Measurements from ENCODE around the gene MLLT10. TPM values are rescaled to one million over a fixed set of nuclear protein-coding genes. Genes with fewer than 3 reads are reported as not detected.

MLLT10 gene
- total and polyA plus RNA-seq, 9 donors, result 23.6 to 55.1 (median 36.8) TPM

DNA sequence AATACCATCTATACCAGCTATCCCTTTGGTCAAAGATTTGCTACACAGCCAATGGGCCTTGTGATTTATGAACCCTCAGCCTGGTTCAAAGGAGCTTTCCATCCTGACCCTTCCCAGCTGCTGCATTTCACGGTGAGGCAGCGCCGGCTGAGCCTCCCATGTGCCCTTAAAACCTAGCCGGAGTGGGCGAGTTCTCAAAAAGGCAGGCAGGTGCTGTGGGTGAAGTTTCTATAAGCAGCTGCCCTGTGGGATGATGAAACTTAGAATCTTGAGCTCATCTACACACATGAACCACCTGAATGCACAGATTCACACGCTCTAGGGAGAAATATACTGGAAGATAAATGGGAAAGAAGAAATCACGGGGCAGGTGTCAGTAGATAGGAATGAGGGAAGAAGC lies 224.7 kb downstream of the MLLT10 start:
- H3K36me3 ChIP-seq, result no peaks in the 10 kb centered on the region
- no peak for TF ChIP-seq EP300 (IDR thresholded peaks at IDR 0.05)
- TF ChIP-seq POLR2A (IDR thresholded peaks at IDR 0.05), result no peak
- TF ChIP-seq, protein P1, sequence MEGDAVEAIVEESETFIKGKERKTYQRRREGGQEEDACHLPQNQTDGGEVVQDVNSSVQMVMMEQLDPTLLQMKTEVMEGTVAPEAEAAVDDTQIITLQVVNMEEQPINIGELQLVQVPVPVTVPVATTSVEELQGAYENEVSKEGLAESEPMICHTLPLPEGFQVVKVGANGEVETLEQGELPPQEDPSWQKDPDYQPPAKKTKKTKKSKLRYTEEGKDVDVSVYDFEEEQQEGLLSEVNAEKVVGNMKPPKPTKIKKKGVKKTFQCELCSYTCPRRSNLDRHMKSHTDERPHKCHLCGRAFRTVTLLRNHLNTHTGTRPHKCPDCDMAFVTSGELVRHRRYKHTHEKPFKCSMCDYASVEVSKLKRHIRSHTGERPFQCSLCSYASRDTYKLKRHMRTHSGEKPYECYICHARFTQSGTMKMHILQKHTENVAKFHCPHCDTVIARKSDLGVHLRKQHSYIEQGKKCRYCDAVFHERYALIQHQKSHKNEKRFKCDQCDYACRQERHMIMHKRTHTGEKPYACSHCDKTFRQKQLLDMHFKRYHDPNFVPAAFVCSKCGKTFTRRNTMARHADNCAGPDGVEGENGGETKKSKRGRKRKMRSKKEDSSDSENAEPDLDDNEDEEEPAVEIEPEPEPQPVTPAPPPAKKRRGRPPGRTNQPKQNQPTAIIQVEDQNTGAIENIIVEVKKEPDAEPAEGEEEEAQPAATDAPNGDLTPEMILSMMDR (IDR thresholded peaks at IDR 0.05), result no peak

DNA sequence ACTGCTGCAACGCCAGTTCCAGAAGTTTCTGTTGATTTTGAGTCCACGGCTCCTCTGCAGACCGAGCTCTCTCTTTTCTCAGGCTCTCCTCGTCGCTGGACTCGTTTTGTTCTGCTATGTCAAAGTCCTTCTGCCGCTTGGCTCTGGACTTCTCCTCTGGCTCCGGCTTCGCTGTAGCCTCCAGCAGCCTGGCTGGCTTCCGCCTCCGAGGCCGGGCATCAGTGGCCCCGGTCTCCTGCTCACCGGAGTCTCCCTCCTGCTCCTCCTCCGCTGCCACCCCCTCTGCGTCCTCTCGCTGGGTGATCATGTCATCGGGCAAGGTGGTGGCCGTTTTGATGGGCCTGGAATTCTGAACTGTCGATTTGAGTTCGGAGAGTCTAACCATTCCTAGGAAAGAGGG lies 225.2 kb downstream of the MLLT10 start:
- Histone ChIP-seq H3K4me3 (no peak overlapping the region), H3K9me3 (no peaks in the 10 kb centered on the region), H3K27ac (no peak overlapping the region), H3K4me1 (ENCODE audit: insufficient read depth) (peaks cover 8% of the 10 kb centered on the region), H3K36me3 (no peaks in the 10 kb centered on the region), H3K27me3 (no peaks in the 10 kb centered on the region)
- TF ChIP-seq, protein P1 (IDR thresholded peaks at IDR 0.05), result no peak
- TF ChIP-seq POLR2A (IDR thresholded peaks at IDR 0.05) (no peak), EP300 (IDR thresholded peaks at IDR 0.05) (no peak)
- no peak for DNase-seq
- WGBS, 3 donors, result 92 to 97% (median 96%) methylated on average over 21 of the region's 21 CpGs
- intact Hi-C loops (cut with DNase I), result no loop called here

More for the DNA sequence above, 224.7 kb downstream of the MLLT10 start:
- intact Hi-C loops (cut with DNase I), result no loop called here
- H3K27me3 ChIP-seq, result no peaks in the 10 kb centered on the region
- WGBS, 3 donors, result 91 to 95% (median 95%) methylated on average over 7 of the region's 7 CpGs
- DNase-seq, result no peak
- no peaks in the 10 kb centered on the region for H3K9me3 ChIP-seq
- peaks cover 8% of the 10 kb centered on the region for H3K4me1 ChIP-seq (ENCODE audit: insufficient read depth)
- H3K27ac ChIP-seq, result no peak overlapping the region
- H3K4me3 ChIP-seq, result no peak overlapping the region

DNA sequence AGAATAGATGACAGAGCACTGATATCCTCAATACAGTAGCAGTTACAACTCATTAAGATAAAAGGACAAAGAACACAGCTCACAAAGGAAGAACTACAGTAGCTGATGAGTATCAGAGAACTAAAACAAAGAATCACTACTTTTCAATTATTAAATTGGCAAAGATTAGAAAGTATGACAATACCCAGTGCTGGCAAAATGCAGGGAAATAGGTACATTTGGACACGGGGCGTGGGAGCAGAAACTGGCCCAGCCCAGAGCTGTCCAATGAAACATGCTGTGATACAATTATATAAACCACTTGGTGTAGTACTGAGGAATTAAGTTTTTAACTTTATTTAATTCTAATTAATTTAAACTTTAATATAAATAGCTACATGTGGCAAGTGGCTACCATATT lies 226.3 kb downstream of the MLLT10 start:
- WGBS, 3 donors, result 97 to 99% (median 99%) methylated on average over 2 of the region's 2 CpGs
- no peaks in the 10 kb centered on the region for H3K36me3 ChIP-seq
- no peaks in the 10 kb centered on the region for H3K27me3 ChIP-seq
- TF ChIP-seq, protein P1 (IDR thresholded peaks at IDR 0.05), result no peak
- no peak for TF ChIP-seq POLR2A (IDR thresholded peaks at IDR 0.05)
- no peak for TF ChIP-seq EP300 (IDR thresholded peaks at IDR 0.05)
- no peak for DNase-seq
- no peaks in the 10 kb centered on the region for H3K9me3 ChIP-seq
- H3K4me1 ChIP-seq (ENCODE audit: insufficient read depth), result peaks cover 8% of the 10 kb centered on the region
- no peak overlapping the region for H3K27ac ChIP-seq
- intact Hi-C loops (cut with DNase I), result no loop called here
- H3K4me3 ChIP-seq, result no peak overlapping the region

DNA sequence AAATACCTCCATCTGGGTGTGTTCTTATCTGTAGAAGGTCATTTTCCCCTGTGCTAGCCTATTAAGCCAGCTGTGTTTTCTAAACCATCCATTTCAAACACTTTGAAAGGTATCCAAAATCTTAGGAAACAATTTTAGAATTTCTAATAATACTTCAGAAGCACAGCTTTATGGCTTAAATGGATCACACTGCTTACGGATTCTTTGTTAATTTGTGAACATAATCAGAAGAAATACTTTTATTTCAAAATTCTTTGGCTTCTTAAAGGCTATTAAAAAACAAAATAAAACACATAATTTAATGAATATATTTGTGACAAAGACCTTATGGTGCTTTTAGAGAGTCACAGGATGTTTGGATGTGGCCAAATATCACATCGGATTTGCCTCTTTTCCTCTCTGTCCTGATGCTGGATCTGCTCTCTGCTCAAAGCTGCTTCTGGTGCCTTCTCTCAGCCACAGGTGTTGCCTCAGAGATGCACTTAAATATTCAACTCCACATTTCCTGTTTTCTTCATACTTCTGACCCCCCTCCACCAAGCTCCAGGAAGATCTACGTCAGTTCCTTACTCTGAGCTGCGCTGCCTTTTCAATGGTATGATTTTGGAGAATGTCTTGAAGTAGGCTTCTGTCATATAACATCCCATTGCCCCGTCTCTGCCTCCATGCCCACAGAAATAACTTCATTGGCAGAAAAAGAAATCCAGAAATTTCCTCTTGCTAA lies 230.6 kb downstream of the MLLT10 start:
- intact Hi-C loops (cut with DNase I), result no loop called here
- no peak for DNase-seq
- Histone ChIP-seq H3K9me3 (no peaks in the 10 kb centered on the region), H3K27ac (no peak overlapping the region), H3K27me3 (no peaks in the 10 kb centered on the region), H3K4me3 (no peak overlapping the region), H3K36me3 (no peaks in the 10 kb centered on the region), H3K4me1 (ENCODE audit: insufficient read depth) (no peaks in the 10 kb centered on the region)
- TF ChIP-seq EP300 (IDR thresholded peaks at IDR 0.05) (no peak), POLR2A (IDR thresholded peaks at IDR 0.05) (no peak)
- TF ChIP-seq, protein P1 (IDR thresholded peaks at IDR 0.05), result no peak
- WGBS, 3 donors, result 33 to 52% (median 43%) methylated on average over 5 of the region's 5 CpGs

Data from ovary (tissue), 9 donors.